ENCODE measurements around the gene LIX1. TPM values are rescaled to one million over a fixed set of nuclear protein-coding genes. Genes with fewer than 3 reads are reported as not detected.

LIX1 gene
- total RNA-seq, 1 donor from 2014 or later, result 10.7 TPM

- Mint-ChIP-seq H3K9me3 (no peaks in the 10 kb centered on the region), H3K36me3 (no peaks in the 10 kb centered on the region), H3K27ac (peak overlapping the region; percentile 11), H3K4me1 (peaks cover 28% of the 10 kb centered on the region), H3K4me3 (no peak overlapping the region), H3K27me3 (ENCODE audit: low read depth) (no peaks in the 10 kb centered on the region)
- DNase-seq (ENCODE audit: low spot score in 2 of 2, unreplicated experiment in 2 of 2), result no peak
- TF ChIP-seq CTCF (IDR thresholded peaks at IDR 0.05; ENCODE audit: unreplicated experiment), result no peak
Measured at GRCh38 chr5:97118261-97119006, 24.0 kb downstream of the LIX1 start.

GRCh38 chr5:97115932-97116331 lies 26.5 kb downstream of the LIX1 start:
- peaks cover 3% of the 10 kb centered on the region for H3K9me3 Mint-ChIP-seq
- H3K4me1 Mint-ChIP-seq, result peaks cover 45% of the 10 kb centered on the region
- H3K27me3 Mint-ChIP-seq (ENCODE audit: low read depth), result no peaks in the 10 kb centered on the region
- H3K4me3 Mint-ChIP-seq, result no peak overlapping the region
- DNase-seq (ENCODE audit: low spot score in 2 of 2, unreplicated experiment in 2 of 2), result no peak
- no peaks in the 10 kb centered on the region for H3K36me3 Mint-ChIP-seq
- peak overlapping the region; percentile 50 for H3K27ac Mint-ChIP-seq
- no peak for TF ChIP-seq CTCF (IDR thresholded peaks at IDR 0.05; ENCODE audit: unreplicated experiment)

GRCh38 chr5:97112230-97112629 lies 30.2 kb downstream of the LIX1 start:
- no peaks in the 10 kb centered on the region for H3K36me3 Mint-ChIP-seq
- peaks cover 51% of the 10 kb centered on the region for H3K4me1 Mint-ChIP-seq
- peak overlapping the region; percentile 55 for H3K27ac Mint-ChIP-seq
- no peak for TF ChIP-seq CTCF (IDR thresholded peaks at IDR 0.05; ENCODE audit: unreplicated experiment)
- H3K4me3 Mint-ChIP-seq, result no peak overlapping the region
- peaks cover 2% of the 10 kb centered on the region for H3K27me3 Mint-ChIP-seq (ENCODE audit: low read depth)
- no peak for DNase-seq (ENCODE audit: low spot score in 2 of 2, unreplicated experiment in 2 of 2)
- H3K9me3 Mint-ChIP-seq, result peaks cover 3% of the 10 kb centered on the region

GRCh38 chr5:97111616-97112015 lies 30.8 kb downstream of the LIX1 start:
- peak overlapping the region; percentile 13 for H3K27ac Mint-ChIP-seq
- no peaks in the 10 kb centered on the region for H3K36me3 Mint-ChIP-seq
- no peak for TF ChIP-seq CTCF (IDR thresholded peaks at IDR 0.05; ENCODE audit: unreplicated experiment)

GRCh38 chr5:97111004-97111403 lies 31.4 kb downstream of the LIX1 start:
- Mint-ChIP-seq H3K4me3 (no peak overlapping the region), H3K27ac (peak overlapping the region; percentile 18), H3K9me3 (peaks cover 3% of the 10 kb centered on the region), H3K27me3 (ENCODE audit: low read depth) (peaks cover 2% of the 10 kb centered on the region), H3K36me3 (no peaks in the 10 kb centered on the region), H3K4me1 (peaks cover 47% of the 10 kb centered on the region)
- no peak for TF ChIP-seq CTCF (IDR thresholded peaks at IDR 0.05; ENCODE audit: unreplicated experiment)
- DNase-seq (ENCODE audit: low spot score in 2 of 2, unreplicated experiment in 2 of 2), result no peak

More at GRCh38 chr5:97111616-97112015, 30.8 kb downstream of the LIX1 start:
- no peak for DNase-seq (ENCODE audit: low spot score in 2 of 2, unreplicated experiment in 2 of 2)
- H3K4me1 Mint-ChIP-seq, result peaks cover 47% of the 10 kb centered on the region
- no peak overlapping the region for H3K4me3 Mint-ChIP-seq
- H3K9me3 Mint-ChIP-seq, result peaks cover 3% of the 10 kb centered on the region
- peaks cover 2% of the 10 kb centered on the region for H3K27me3 Mint-ChIP-seq (ENCODE audit: low read depth)
